Loucy (cell line): Measurements from ENCODE around the gene ARID1B.

ENCODE experiments used
- CTCF ChIP-seq: fragments of 200-600 bp; sonication (generic); conservative IDR thresholded peaks from 2 replicates; pipeline ENCODE4 v1.5.1; 2014; ENCODE audit warnings: mild to moderate bottlenecking, antibody characterized with exemption, low read length
- EZH2phosphoT487 ChIP-seq: fragments of 200-600 bp; IDR thresholded peaks from 2 replicates; pipeline ENCODE4 v1.6.1; 2018; ENCODE audit warnings: antibody characterized with exemption, mild to moderate bottlenecking, moderate library complexity, borderline replicate concordance

DNA sequence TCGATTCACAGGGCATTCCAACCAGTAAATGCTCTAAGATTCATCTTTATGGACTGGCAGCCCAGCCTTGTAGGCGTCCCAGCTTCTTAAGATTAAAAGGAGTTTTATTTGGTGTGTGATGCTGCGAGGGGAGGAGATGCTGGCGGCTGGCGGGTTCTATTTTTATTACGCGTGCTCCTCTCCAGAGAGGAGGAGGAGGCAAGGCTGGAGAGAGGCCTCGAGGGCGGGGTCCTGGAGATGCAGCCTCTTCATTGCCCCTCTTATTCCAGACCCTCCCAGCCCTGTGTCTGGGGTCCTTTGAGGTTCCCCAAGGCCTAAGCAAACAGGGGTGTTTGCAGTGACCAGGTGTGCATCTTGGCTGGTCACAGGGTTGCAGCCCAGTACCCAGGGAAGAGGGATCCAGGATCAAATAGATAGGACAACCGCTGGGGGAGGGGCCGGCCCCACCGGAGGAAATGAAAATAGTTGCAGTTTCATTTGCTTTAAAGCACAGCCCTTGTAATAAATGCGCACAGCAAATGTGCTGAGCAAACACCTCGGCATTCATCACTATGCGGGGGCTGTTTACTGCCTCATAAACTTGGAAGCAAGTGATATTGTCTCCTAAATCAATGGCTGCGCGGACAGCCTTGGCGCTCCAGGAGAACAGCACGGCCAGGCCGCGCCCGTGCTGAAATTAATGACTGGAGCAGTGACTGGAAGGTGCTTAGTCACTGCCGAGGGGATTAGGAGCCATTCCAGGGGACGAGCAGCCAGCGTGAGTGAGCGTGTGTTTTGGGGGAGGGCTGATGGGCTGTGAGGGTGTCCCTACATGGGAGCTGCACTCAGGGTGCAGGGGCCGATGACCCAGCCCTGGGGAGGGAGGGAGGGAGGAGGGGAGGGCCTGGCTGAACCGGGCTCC is 463.1 kb downstream of the ARID1B start:
- no peak for TF ChIP-seq CTCF
- TF ChIP-seq EZH2phosphoT487: no peak
